Measurements from ENCODE around the gene UFD1.
A peak's percentile ranks its signal among the peaks of the same experiment; 100 is the strongest.

UFD1 gene

GRCh38 chr22:19492504-19493174 is 13.6 kb upstream of the UFD1 start:
- no peak for DNase-seq (ENCODE audit: low read depth)
- H3K4me3 ChIP-seq (ENCODE audit: low read depth, low read length): no peak overlapping the region
- TF ChIP-seq CTCF (IDR thresholded peaks at IDR 0.05; ENCODE audit: control insufficient read depth, extremely low read depth, insufficient read depth): no peak

DNA sequence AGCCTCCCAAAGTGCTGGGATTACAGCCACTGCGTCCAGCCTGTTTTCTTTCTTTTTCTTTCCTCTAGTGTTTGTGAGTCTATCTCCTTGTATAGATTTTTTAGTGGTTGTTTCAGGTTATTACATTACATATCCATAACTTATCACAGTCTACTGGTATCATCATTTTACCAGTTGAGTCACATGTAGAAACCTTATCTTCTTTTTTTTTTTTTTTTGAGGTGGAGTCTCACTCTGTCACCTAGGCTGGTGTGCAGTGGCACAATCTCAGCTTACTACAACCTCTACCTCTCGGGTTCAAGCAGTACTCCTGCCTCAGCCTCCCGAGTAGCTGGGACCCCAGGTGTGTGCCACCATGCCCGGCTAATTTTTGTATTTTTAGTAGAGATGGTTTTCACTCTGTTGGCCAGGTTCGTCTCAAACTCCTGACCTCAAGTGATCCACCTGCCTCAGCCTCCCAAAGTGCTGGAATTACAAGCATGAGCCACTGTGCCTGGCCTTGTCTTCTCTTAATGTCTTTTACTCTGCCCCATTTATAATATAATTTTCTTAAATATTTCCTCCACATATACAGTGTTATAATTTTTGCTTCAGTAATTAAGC is 11.7 kb upstream of the UFD1 start:
- no peak for DNase-seq (ENCODE audit: low read depth)
- TF ChIP-seq CTCF (IDR thresholded peaks at IDR 0.05; ENCODE audit: control insufficient read depth, extremely low read depth, insufficient read depth): no peak
- H3K4me3 ChIP-seq (ENCODE audit: low read depth, low read length): no peak overlapping the region

GRCh38 chr22:19488884-19489843 is 10.2 kb upstream of the UFD1 start:
- no peak overlapping the region for H3K4me3 ChIP-seq (ENCODE audit: low read depth, low read length)
- peak; percentile 43 for TF ChIP-seq CTCF (IDR thresholded peaks at IDR 0.05; ENCODE audit: control insufficient read depth, extremely low read depth, insufficient read depth)
- no peak for DNase-seq (ENCODE audit: low read depth)

DNA sequence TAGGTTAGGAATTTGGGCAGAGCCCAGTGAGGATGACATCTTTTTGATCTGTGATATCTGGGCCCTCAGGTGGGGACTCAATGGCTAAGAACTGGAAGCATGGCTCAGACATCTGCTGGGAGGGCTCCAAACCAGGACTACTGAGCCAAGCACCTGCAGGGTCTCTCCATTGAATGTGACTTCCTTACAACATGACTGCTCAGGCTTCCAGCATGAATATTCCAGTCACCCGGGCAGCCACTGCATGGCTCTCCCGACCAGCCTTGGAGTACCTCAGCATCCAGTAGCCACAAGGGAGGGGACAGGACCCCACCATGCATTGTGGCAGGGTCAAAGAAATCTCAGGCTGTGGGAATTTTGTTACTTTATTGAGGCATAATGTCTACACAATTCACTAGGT is 9.3 kb upstream of the UFD1 start:
- H3K4me3 ChIP-seq (ENCODE audit: low read depth, low read length): no peak overlapping the region
- no peak for DNase-seq (ENCODE audit: low read depth)
- TF ChIP-seq CTCF (IDR thresholded peaks at IDR 0.05; ENCODE audit: control insufficient read depth, extremely low read depth, insufficient read depth): no peak

DNA sequence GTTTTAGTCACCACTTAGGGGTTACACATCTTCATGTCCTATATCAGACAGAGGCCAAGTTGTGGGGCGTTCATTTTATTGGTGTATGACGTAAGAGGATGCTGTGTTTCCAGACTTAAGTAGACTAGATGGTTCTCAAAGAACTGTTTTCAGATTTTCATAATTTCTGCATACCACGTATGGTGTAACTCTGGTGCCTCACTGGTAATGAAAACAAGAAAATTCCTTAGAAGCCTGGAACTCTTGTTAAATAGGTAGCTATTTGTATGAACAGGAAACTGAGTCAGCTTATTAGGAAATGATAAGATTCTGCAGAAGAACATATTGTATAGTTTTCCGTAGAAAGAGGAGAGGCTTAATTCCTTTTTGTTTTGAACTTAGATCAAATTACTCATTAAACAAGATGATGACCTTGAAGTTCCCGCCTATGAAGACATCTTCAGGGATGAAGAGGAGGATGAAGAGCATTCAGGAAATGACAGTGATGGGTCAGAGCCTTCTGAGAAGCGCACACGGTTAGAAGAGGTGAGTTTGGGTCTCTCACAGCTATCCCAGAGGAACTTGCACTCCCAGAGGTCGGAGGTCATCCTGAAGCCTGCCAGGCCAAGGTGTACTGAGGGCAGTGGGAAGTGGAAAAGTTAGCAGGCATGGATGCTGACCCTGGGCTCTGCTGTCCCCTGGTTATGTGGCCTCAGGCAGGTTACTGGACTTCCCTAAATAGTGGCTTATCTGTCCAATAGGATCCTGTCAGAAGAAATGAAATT is 4.7 kb upstream of the UFD1 start:
- no peak overlapping the region for H3K4me3 ChIP-seq (ENCODE audit: low read depth, low read length)
- no peak for TF ChIP-seq CTCF (IDR thresholded peaks at IDR 0.05; ENCODE audit: control insufficient read depth, extremely low read depth, insufficient read depth)
- DNase-seq (ENCODE audit: low read depth): no peak

DNA sequence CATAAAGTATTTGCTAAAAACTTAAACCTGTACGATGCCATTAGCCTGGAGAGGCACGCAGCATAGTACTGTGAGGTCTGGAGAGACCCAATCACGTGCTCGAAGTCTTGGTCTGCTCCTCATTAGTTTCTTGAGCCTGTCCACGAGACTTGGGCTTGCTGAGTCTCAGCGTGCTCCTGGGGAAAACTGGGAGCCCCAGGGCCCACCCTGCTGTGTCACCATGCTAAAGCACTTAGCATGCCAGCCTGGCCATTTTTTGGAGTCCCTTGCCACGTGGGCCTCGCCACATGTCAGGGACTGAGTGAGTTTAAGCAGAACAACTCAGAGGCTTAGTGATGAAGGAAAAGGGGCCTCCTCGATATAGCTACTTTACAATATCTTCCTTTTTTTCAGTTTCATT is 3.3 kb upstream of the UFD1 start:
- TF ChIP-seq CTCF (IDR thresholded peaks at IDR 0.05; ENCODE audit: control insufficient read depth, extremely low read depth, insufficient read depth): no peak
- no peak overlapping the region for H3K4me3 ChIP-seq (ENCODE audit: low read depth, low read length)
- DNase-seq (ENCODE audit: low read depth): no peak

All from LNCaP clone FGC (cell line).